Effector memory CD4-positive, alpha-beta T cell (primary cell): ENCODE results near the gene SH2D3C.

ENCODE experiments used
- DNase-seq, 3 donors: peaks; one replicate each; pipeline ENCODE4 v3.0.0-alpha.2; 2020
- H3K27ac ChIP-seq: 2 replicates; pipeline ENCODE4 v1.7.0; 2013; ENCODE audit warnings: mild to moderate bottlenecking, low read length, moderate library complexity; ENCODE audit not compliant: insufficient read depth, poor library complexity, severe bottlenecking
- H3K27me3 ChIP-seq: replicated peaks from 2 replicates; pipeline ENCODE4 v1.7.0; 2013; ENCODE audit warnings: mild to moderate bottlenecking, low read length; ENCODE audit not compliant: insufficient read depth, control insufficient read depth, poor library complexity, severe bottlenecking
- H3K36me3 ChIP-seq: 2 replicates; pipeline ENCODE4 v1.7.0; 2013; ENCODE audit warnings: mild to moderate bottlenecking, low read length, moderate library complexity; ENCODE audit not compliant: control insufficient read depth, insufficient read depth
- H3K4me1 ChIP-seq: 2 replicates; pipeline ENCODE4 v1.7.0; 2013; ENCODE audit warnings: low read length, mild to moderate bottlenecking; ENCODE audit not compliant: control insufficient read depth, insufficient read depth, poor library complexity, severe bottlenecking
- H3K4me3 ChIP-seq: 2 replicates; pipeline ENCODE4 v1.7.0; 2013; ENCODE audit warnings: low read length, low read depth, mild to moderate bottlenecking; ENCODE audit not compliant: insufficient read depth, poor library complexity, severe bottlenecking
- H3K9me3 ChIP-seq: 2 replicates; pipeline ENCODE4 v1.7.0; 2013; ENCODE audit warnings: mild to moderate bottlenecking, low read length, moderate library complexity; ENCODE audit not compliant: control insufficient read depth

SH2D3C gene

DNA sequence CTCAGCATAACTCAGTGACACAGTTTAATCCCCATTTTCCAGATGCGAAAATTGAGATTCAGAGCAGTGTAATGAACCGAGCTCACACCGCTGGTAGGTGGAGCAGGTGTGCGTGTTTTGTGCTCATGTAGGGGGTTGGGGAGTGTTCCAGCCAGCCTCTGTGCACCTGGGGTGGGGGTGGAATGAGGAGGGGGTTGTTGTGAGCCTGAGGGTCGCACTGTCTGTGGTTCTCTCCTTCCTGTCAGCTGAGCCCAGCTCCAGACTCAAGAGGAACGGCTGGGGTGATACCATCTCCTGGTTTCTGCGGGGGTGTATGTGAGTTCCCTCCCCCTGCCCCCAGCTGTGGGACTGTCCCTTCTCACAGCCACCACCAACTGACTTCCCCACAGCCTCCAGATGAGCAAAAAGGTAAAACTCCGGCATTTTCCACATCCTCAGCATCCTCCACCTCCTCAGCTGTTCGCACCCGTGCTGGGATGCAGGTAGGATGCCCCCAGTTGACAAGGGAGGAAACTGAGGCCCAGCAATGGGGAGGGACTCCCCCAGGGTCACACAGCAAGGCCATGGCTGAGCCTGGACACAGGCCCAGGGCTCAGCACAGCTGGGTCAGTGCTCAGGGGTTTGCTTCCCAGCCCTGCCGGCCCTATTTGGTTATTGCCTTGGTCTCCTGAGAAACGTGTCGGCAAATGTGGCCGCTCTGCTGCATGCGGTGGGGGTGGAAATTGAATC, 2.1 kb downstream of the SH2D3C start:
- H3K4me3 ChIP-seq, result peak overlapping the region; percentile 74
- H3K36me3 ChIP-seq, result peaks cover 23% of the 10 kb centered on the region
- H3K4me1 ChIP-seq, result peaks cover 37% of the 10 kb centered on the region
- H3K9me3 ChIP-seq, result no peaks in the 10 kb centered on the region
- DNase-seq, result peak; percentile 53 to 64 (median 55)
- H3K27me3 ChIP-seq, result no peaks in the 10 kb centered on the region
- peak overlapping the region; percentile 90 for H3K27ac ChIP-seq

DNA sequence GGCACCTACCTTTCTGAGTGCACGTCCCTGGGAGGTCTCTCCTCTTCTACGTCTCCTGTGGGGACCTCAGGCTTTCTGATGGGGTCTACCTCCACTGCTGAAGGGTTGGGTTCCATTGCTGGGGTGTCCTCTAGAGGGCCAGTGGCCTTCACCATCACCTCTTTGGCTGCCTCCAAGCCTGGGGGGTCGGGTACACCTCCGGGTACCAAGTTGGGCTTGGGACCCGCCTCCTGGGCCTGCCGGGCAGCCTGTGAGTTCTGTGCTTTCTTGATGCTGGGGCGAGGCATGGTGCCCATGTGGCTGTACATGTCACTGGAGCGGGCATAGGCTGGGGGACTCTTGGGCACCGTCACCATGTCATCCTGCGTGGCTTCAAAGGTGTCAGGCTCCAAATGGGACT, 4.5 kb downstream of the SH2D3C start:
- H3K9me3 ChIP-seq, result no peaks in the 10 kb centered on the region
- H3K4me1 ChIP-seq, result peaks cover 40% of the 10 kb centered on the region

DNA sequence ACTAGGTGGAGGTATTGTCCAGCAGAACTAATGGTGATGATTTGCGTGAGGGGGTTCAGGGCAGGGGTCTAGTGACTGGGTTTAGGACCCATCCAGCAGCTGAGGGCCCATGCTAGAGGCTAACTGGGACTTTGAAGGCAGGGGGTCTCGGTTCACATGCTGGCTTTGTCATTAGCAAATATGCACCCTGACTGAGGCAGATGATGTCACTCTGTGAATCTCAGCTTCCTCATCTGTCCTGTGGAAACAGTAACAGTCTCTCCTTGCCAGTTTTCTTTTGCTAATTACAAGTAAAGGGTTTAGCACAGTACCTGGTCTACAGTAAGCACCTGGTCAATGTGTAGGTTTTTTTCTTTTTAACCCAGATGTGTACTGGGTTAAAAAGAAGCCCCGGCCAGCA, 5.2 kb downstream of the SH2D3C start:
- Histone ChIP-seq H3K36me3 (peaks cover 23% of the 10 kb centered on the region), H3K4me1 (peaks cover 41% of the 10 kb centered on the region)

More for the DNA sequence above, 4.5 kb downstream of the SH2D3C start:
- H3K4me3 ChIP-seq, result no peak overlapping the region
- DNase-seq, result no peak
- no peaks in the 10 kb centered on the region for H3K27me3 ChIP-seq
- peaks cover 23% of the 10 kb centered on the region for H3K36me3 ChIP-seq
- H3K27ac ChIP-seq, result peak overlapping the region; percentile 8

DNA sequence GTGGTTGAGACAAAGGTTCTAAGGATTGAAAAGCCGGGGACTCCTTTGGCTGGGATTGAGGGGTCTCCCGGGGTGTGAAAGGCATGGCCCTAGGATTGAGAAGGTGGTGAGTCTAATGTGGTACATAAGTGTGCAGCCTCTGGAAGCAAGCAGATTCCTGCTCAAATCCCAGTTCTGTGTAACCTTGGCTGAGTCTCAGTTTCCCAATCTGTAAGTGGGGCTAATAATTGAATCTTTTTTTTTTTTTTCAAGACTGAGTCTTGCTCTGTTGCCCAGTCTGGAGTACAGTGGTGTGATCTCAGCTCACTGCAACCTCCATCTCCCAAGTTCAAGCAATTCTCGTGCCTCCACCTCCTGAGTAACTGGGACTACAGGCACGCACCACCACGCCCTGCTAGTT, 5.9 kb downstream of the SH2D3C start:
- no peak for DNase-seq
- no peak overlapping the region for H3K27ac ChIP-seq
- H3K4me1 ChIP-seq, result peaks cover 47% of the 10 kb centered on the region
- no peaks in the 10 kb centered on the region for H3K27me3 ChIP-seq
- H3K4me3 ChIP-seq, result no peak overlapping the region
- H3K9me3 ChIP-seq, result no peaks in the 10 kb centered on the region
- peaks cover 23% of the 10 kb centered on the region for H3K36me3 ChIP-seq

More for the DNA sequence above, 5.2 kb downstream of the SH2D3C start:
- Histone ChIP-seq H3K4me3 (no peak overlapping the region), H3K27ac (no peak overlapping the region), H3K27me3 (no peaks in the 10 kb centered on the region), H3K9me3 (no peaks in the 10 kb centered on the region)
- no peak for DNase-seq

DNA sequence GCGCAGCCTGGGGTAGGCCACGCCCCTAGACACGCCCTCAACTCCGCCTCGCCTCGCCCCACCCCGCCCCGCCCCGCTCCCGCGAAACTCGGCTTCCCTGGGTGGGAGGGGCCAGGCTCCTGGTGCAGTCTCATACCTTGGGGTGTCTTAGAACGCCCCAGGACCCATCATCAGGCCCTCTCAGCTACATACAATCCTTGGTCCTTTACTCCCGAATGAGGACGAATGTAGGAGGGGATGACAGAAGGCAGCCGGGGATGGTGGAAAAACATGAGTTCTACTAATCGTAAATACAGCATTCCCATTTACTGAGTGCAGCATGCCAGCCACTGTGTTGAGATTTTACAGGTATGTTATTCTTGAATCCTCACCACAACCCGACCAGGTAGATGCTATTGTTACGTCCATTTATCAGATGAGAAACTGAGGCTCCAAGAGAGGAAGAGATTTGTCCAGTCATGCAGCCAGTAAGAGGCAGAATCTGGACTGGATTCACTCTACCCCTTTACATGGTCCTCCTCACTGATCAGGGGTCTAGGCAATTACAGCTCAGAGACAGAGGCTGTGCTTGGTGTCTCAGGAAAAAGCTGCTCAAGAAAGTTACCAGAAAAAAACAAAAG, 6.8 kb downstream of the SH2D3C start:
- no peak overlapping the region for H3K4me3 ChIP-seq
- peaks cover 52% of the 10 kb centered on the region for H3K4me1 ChIP-seq
- H3K27me3 ChIP-seq, result no peaks in the 10 kb centered on the region
- DNase-seq, result no peak
- H3K9me3 ChIP-seq, result no peaks in the 10 kb centered on the region
- peak overlapping the region; percentile 93 for H3K27ac ChIP-seq
- peaks cover 23% of the 10 kb centered on the region for H3K36me3 ChIP-seq

DNA sequence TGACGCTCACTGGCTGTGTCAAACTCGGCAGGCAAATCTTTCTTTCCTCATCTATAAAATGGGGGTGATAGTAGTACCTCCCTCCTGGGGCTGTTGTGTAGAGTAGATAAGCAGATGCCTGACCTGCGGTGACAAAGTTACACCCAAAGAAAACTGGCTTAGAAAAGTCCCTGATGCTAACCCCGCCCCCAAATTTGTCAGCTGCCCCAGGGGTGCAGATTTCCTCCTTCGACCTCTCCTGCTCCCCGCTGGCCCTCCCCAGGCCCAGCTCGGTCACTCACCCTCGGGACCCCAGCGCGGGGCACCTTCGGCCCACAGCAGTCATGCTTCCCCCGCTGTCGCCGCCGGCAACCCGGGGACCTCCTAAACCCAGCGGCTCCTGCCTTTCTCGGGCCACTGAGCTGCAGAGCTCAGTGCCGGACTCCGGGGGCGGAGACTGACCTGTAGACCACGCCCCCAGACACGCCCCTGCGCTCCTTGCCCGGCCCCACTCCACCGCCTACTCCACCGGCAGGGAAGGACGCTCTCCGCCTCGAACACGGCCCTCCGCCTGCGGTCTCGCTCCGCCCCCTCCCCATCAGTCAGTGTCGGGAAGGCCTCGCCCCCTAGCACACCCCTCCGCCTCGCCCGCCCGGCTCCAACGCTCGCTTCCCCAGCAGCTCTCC, 7.4 kb downstream of the SH2D3C start:
- peak overlapping the region; percentile 93 for H3K27ac ChIP-seq

DNA sequence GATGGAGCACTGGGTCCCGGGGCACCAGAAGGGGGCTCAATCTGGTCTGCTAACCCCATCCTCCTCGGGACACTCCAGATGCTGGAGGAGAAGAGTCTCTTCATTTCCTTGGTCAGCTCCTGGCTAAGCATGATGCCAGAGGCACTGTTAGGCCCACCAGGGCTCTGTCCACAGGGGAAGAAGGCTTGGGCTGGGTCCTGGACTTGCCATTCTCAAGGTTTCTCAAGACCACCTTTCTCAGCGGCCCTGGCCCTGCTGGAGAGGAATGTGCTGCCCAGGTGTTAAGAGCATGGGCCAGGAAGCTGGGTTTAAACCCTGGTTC, 7.9 kb downstream of the SH2D3C start:
- no peak for DNase-seq
- Histone ChIP-seq H3K9me3 (no peaks in the 10 kb centered on the region), H3K27ac (peak overlapping the region; percentile 93), H3K4me3 (peak overlapping the region; percentile 55), H3K36me3 (peaks cover 29% of the 10 kb centered on the region), H3K27me3 (no peaks in the 10 kb centered on the region), H3K4me1 (peaks cover 56% of the 10 kb centered on the region)

More for the DNA sequence above, 7.4 kb downstream of the SH2D3C start:
- DNase-seq, result peak; percentile 87 to 91 (median 90)
- Histone ChIP-seq H3K36me3 (peaks cover 27% of the 10 kb centered on the region), H3K4me1 (peaks cover 54% of the 10 kb centered on the region), H3K9me3 (no peaks in the 10 kb centered on the region), H3K27me3 (no peaks in the 10 kb centered on the region), H3K4me3 (peak overlapping the region; percentile 55)

DNA sequence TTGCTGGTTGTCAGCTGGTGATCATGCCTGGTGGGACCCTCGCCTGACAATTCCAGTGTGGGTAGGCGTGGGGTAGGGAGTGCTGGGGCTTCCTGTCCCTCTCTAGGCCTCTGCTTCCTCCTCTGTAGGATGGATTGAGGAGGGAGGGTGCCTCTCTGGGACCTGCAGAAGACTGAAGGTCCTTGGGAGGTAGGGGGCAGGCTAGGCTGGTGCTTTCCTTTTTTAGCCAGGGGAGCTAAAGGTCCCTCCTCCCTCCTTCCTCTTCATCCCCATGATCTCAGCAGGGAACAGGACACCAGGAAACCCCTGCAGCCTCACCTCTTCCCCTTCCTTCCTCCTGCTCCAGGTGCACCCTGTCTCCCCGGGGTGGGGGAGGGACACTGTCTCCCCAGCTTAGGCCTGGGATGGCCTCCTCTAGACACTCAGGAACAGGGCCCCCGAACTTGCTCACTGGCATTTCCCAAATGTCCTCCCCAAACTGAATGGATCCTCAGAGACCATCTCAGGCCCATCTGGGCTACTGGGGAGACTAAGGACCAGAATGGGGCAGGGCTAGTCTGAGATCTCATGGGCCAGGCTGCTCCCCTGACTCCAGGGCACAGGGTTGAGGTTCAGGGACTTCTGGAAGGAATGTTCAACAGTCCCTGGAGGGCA, 8.4 kb downstream of the SH2D3C start:
- peaks cover 56% of the 10 kb centered on the region for H3K4me1 ChIP-seq
- peak overlapping the region; percentile 55 for H3K4me3 ChIP-seq
- H3K36me3 ChIP-seq, result peaks cover 29% of the 10 kb centered on the region
- H3K27me3 ChIP-seq, result no peaks in the 10 kb centered on the region
- no peak for DNase-seq
- H3K9me3 ChIP-seq, result no peaks in the 10 kb centered on the region
- peak overlapping the region; percentile 93 for H3K27ac ChIP-seq

DNA sequence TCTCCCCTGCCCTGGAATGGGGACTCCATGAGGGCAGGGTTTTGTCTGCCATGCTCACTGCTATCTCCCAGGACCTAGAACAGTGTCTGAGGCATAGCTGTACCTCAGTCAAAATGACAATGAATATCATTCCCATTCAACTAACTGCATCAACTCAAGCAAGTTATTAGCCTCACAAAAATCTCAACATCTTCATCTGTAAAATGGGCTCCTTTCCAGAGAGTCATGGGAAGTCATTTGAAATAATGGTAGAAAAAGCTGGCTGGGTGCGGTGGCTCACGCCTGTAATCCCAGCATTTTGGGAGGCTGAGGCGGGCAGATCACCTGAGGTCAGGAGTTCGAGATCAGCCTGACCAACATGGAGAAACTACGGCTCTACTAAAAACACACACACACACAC, 9.4 kb downstream of the SH2D3C start:
- Histone ChIP-seq H3K27ac (peak overlapping the region; percentile 93), H3K36me3 (peaks cover 23% of the 10 kb centered on the region)

More for the DNA sequence above, 9.4 kb downstream of the SH2D3C start:
- no peaks in the 10 kb centered on the region for H3K27me3 ChIP-seq
- H3K4me1 ChIP-seq, result peaks cover 56% of the 10 kb centered on the region
- no peaks in the 10 kb centered on the region for H3K9me3 ChIP-seq
- DNase-seq, result no peak
- H3K4me3 ChIP-seq, result no peak overlapping the region
